PC-3 (cell line): ENCODE results near the gene SMC6. TPM values are rescaled to one million over a fixed set of nuclear protein-coding genes. Genes with fewer than 3 reads are reported as not detected.
A peak's percentile ranks its signal among the peaks of the same experiment; 100 is the strongest.

Experiments used
- ATAC-seq: fragments of 200-7000 bp; cut with Tn5 transposase; 2 replicates; pipeline ENCODE4 v1.9.1; 2020; ENCODE audit warnings: mild to moderate bottlenecking, moderate library complexity
- BruUV-seq: library from RNA; stranded (reverse); fragments of 400-500 nt; replicated peaks from 2 replicates; lab custom pipeline; 2021; lab: Mats Ljungman, UMichigan
- CTCF ChIA-PET: fragments of 300-600 bp; sonication (Branson Sonifier 250); formaldehyde crosslinking; loops from one replicate; lab custom pipeline; 2022; ENCODE audit warnings: antibody characterized with exemption; lab: Charles Lee
- POLR2A ChIA-PET: fragments of 300-600 bp; sonication (Branson Sonifier 250); formaldehyde crosslinking; loops from one replicate; lab custom pipeline; 2022; ENCODE audit warnings: antibody characterized with exemption; ENCODE audit not compliant: unreplicated experiment; lab: Charles Lee
- DNase-seq: peaks from one replicate; pipeline ENCODE4 v3.0.0-alpha.2; 2015
- H2AFZ ChIP-seq: fragments of 300-600 bp; sonication (generic); 2 replicates; pipeline ENCODE4 v1.6.0; 2016; ENCODE audit warnings: antibody characterized with exemption, low read length
- H3F3A ChIP-seq: fragments of 300-600 bp; sonication (generic); one replicate; pipeline ENCODE4 v1.6.0; 2017; ENCODE audit warnings: antibody characterized with exemption, low read length, control low read depth, mild to moderate bottlenecking; ENCODE audit not compliant: unreplicated experiment
- H3K27ac ChIP-seq: fragments of 300-600 bp; sonication (generic); 2 replicates; pipeline ENCODE4 v1.5.1; 2016; ENCODE audit warnings: mild to moderate bottlenecking, low read length
- H3K27me3 ChIP-seq: fragments of 300-600 bp; sonication (generic); 2 replicates; pipeline ENCODE4 v1.6.1; 2016; ENCODE audit warnings: low read length, mixed read lengths
- H3K36me3 ChIP-seq: fragments of 300-600 bp; sonication (generic); 2 replicates; pipeline ENCODE4 v1.6.1; 2016; ENCODE audit warnings: low read depth, mixed run types, low read length, mixed read lengths
- H3K4me1 ChIP-seq: fragments of 300-600 bp; sonication (generic); 2 replicates; pipeline ENCODE4 v1.5.1; 2016; ENCODE audit warnings: low read length; ENCODE audit not compliant: insufficient read depth
- H3K4me2 ChIP-seq: fragments of 300-600 bp; sonication (generic); 2 replicates; pipeline ENCODE4 v1.6.0; 2016; ENCODE audit warnings: low read length
- H3K4me3 ChIP-seq: fragments of 300-600 bp; sonication (generic); 2 replicates; pipeline ENCODE4 v1.5.1; 2016; ENCODE audit warnings: mild to moderate bottlenecking, low read length, mixed read lengths
- H3K79me2 ChIP-seq: fragments of 300-600 bp; sonication (generic); 2 replicates; pipeline ENCODE4 v1.6.1; 2017; ENCODE audit warnings: low read length, mixed read lengths
- H3K9ac ChIP-seq: fragments of 300-600 bp; sonication (generic); 2 replicates; pipeline ENCODE4 v1.6.0; 2016; ENCODE audit warnings: mild to moderate bottlenecking, low read length
- H3K9me2 ChIP-seq: fragments of 300-600 bp; sonication (generic); replicated peaks from 2 replicates; pipeline ENCODE4 v1.6.1; 2016; ENCODE audit warnings: mixed run types, low read length, mixed read lengths
- H3K9me3 ChIP-seq: fragments of 300-600 bp; sonication (generic); 2 replicates; pipeline ENCODE4 v1.6.1; 2016; ENCODE audit warnings: low read length, mixed read lengths
- H4K20me1 ChIP-seq: fragments of 300-600 bp; sonication (generic); 2 replicates; pipeline ENCODE4 v1.6.1; 2016; ENCODE audit warnings: low read length, mixed read lengths
- EZH2 ChIP-seq: fragments of 300-600 bp; sonication (generic); IDR thresholded peaks from one replicate; pipeline ENCODE4 v1.6.1; 2017; ENCODE audit warnings: antibody characterized with exemption, mild to moderate bottlenecking, low read length; ENCODE audit not compliant: unreplicated experiment
- EZH2phosphoT487 ChIP-seq: fragments of 300-600 bp; sonication (generic); IDR thresholded peaks from 2 replicates; pipeline ENCODE4 v1.6.1; 2018; ENCODE audit warnings: mild to moderate bottlenecking, antibody characterized with exemption, low read length, borderline replicate concordance
- intact Hi-C: fragments of 100-400 bp; cut with micrococcal nuclease; formaldehyde crosslinking; loops from 2 replicates; pipeline ENCODE4 v1.9.0; 2023
- total RNA-seq: library from RNA; depleted of rRNA; stranded (reverse); fragments of >200 nt; gene quantifications from 2 replicates; pipeline ENCODE4 v1.2.3, GENCODE V29; 2014
- TF ChIP-seq, protein P1 (sequence below): fragments of 300-600 bp; sonication (generic); conservative IDR thresholded peaks from 2 replicates; pipeline ENCODE4 v1.5.1; 2017; ENCODE audit warnings: antibody characterized with exemption, low read depth, mild to moderate bottlenecking, low read length

Gene SMC6
- total RNA-seq, 1 experiment from 2014 or later = 15.6 TPM

DNA sequence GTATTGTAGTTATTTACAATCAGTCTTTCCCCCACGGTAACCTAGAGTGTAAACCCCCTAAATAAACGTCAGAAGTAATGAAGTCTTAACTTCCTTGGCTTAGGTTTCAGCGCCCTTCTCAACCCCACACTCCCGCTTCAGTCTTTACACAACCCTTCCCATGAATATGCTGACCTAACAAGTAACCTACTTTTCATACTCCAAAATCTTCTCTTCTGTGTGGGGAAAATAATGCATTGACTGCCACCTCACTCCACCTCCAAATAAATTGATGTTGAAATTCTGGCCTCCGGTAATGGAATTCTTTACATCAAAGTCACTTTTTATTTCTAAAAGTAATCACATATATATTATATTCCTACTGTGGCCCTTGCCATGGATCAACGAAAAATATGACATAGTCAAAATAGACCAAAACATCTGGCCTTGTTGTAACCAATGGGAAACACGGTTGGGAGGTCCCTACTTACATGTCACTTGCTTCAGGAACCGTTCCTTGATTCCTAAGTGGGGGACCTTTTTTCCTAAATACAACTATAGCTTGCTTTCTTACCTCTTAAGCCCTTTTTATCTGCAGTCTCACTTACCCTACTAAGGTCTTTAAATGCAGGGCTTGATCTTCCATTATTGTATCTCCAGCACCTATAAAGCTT lies 1.3 kb upstream of the SMC6 start:
- Histone ChIP-seq H3K27me3 (no peaks in the 10 kb centered on the region), H4K20me1 (peaks cover 4% of the 10 kb centered on the region; the same call in 1 of the 2 replicates), H3K36me3 (no peaks in the 10 kb centered on the region), H3K4me3 (peak overlapping the region; percentile 97), H3F3A (no peaks in the 10 kb centered on the region), H3K4me2 (peak overlapping the region; percentile 91), H3K9me3 (no peaks in the 10 kb centered on the region), H3K9ac (peak overlapping the region; percentile 96), H3K27ac (peak overlapping the region; percentile 95; the same call in 1 of the 2 replicates), H3K9me2 (no peaks in the 10 kb centered on the region), H2AFZ (peak overlapping the region; percentile 92), H3K4me1 (peaks cover 31% of the 10 kb centered on the region), H3K79me2 (peaks cover 95% of the 10 kb centered on the region)
- intact Hi-C loops = no loop called here
- POLR2A ChIA-PET = no interaction called here
- ATAC-seq (no peak), DNase-seq (peak; percentile 12)
- TSS peak; percentile 46 for BruUV-seq
- TF ChIP-seq EZH2 (no peak), EZH2phosphoT487 (no peak)
- TF ChIP-seq, protein P1, sequence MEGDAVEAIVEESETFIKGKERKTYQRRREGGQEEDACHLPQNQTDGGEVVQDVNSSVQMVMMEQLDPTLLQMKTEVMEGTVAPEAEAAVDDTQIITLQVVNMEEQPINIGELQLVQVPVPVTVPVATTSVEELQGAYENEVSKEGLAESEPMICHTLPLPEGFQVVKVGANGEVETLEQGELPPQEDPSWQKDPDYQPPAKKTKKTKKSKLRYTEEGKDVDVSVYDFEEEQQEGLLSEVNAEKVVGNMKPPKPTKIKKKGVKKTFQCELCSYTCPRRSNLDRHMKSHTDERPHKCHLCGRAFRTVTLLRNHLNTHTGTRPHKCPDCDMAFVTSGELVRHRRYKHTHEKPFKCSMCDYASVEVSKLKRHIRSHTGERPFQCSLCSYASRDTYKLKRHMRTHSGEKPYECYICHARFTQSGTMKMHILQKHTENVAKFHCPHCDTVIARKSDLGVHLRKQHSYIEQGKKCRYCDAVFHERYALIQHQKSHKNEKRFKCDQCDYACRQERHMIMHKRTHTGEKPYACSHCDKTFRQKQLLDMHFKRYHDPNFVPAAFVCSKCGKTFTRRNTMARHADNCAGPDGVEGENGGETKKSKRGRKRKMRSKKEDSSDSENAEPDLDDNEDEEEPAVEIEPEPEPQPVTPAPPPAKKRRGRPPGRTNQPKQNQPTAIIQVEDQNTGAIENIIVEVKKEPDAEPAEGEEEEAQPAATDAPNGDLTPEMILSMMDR = no peak
- CTCF ChIA-PET = no interaction called here

DNA sequence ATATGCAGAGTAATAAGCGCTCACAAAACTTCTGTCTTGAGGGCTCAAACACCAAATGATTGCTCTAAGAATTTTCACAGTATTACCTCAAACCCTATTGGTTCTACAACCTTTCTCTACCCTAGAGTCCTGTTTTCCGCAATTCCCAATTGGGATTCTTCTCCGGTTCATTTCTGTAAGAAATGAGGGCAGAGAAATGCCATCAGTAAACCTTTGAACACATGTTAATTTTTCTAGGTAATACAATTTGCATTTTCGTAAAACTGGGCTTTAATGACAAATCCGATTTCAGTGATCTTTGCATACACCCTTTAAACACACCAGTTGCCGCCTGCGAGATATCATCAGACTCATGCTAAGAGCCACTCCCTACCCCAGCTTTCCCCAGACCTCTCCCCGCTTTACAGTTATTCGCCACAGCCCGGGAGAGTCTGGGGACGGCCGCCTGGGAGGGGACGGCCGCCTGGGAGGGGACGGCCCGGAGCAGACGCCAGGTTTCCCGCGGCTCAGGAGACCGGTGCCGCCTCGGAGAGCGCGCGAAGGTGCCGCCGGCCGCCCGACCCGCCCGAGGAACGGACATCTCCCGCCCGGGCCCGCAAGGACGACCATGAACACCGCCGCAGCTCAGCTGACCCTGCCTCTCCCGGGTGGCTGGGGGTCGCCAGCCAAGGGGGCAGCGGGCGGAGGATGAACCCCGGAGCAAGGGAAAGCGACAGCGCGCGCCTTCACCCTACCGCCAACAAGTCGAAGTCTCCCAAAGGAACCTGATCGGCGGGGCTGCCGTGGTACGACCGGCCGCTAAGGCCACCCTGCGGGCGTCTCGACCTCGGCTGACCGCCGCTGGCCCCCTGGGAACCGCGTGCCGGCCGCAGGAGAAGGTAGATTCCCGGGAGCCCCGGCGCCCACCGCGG lies 463 bp downstream of the SMC6 start:
- Histone ChIP-seq H3K36me3 (no peaks in the 10 kb centered on the region), H3K79me2 (peaks cover 85% of the 10 kb centered on the region), H4K20me1 (peaks cover 4% of the 10 kb centered on the region; the same call in 1 of the 2 replicates), H3K4me3 (peak overlapping the region; percentile 97), H3K4me2 (peak overlapping the region; percentile 91), H3K9me2 (no peaks in the 10 kb centered on the region), H3K9me3 (no peaks in the 10 kb centered on the region), H3K9ac (peak overlapping the region; percentile 96), H3K4me1 (peaks cover 31% of the 10 kb centered on the region), H2AFZ (peak overlapping the region; percentile 92), H3F3A (no peaks in the 10 kb centered on the region), H3K27me3 (no peaks in the 10 kb centered on the region), H3K27ac (peak overlapping the region; percentile 95)
- TF ChIP-seq EZH2 = no peak
- TF ChIP-seq, protein P1 = no peak
- no peak for TF ChIP-seq EZH2phosphoT487
- ATAC-seq (peak; percentile 74), DNase-seq (peak; percentile 60)
- no TSS peak for BruUV-seq
- ChIA-PET POLR2A (interaction anchor here (0.6 kb wide), 1 partner anchor 17 kb away, joined by 9 read pairs; no protein-coding TSS in a partner anchor), CTCF (no interaction called here)
- intact Hi-C loops = loop anchor here (1.0 to 2.0 kb wide), 2 partner anchors 34 to 72 kb away; no protein-coding TSS in a partner anchor
